SU-DHL-6 (cell line): ENCODE measurements around the gene ADAMTS16.

ENCODE experiments used
- H2AFZ ChIP-seq: fragments of 200-600 bp; sonication (generic); 2 replicates; pipeline ENCODE4 v1.6.1; 2014; ENCODE audit warnings: low read depth, mild to moderate bottlenecking, moderate library complexity, mixed read lengths, antibody characterized with exemption, low read length; ENCODE audit not compliant: severe bottlenecking
- H3F3A ChIP-seq: fragments of 200-600 bp; shearing (Covaris generic); 2 replicates; pipeline ENCODE4 v1.6.0; 2016; ENCODE audit warnings: antibody characterized with exemption, mild to moderate bottlenecking; ENCODE audit not compliant: insufficient read depth
- H3K27ac ChIP-seq: fragments of 200-600 bp; sonication (generic); 2 replicates; pipeline ENCODE4 v1.5.1; 2016; ENCODE audit warnings: low read depth, mild to moderate bottlenecking, low read length, moderate library complexity, mixed read lengths
- H3K27me3 ChIP-seq: fragments of 200-600 bp; sonication (generic), shearing (Covaris generic); 2 replicates; pipeline ENCODE4 v1.6.0; 2014; ENCODE audit warnings: mild to moderate bottlenecking, low read length
- H3K36me3 ChIP-seq: fragments of 200-600 bp; sonication (generic); 2 replicates; pipeline ENCODE4 v1.6.1; 2014; ENCODE audit warnings: mild to moderate bottlenecking, low read length, mixed read lengths
- H3K4me2 ChIP-seq: fragments of 300-600, 200-600 bp; shearing (Covaris generic), sonication (generic); 2 replicates; pipeline ENCODE4 v1.6.0; 2014; ENCODE audit warnings: low read length, low read depth, mild to moderate bottlenecking; ENCODE audit not compliant: poor library complexity, severe bottlenecking
- H3K4me3 ChIP-seq: fragments of 200-600 bp; sonication (generic); 2 replicates; pipeline ENCODE4 v1.5.1; 2014; ENCODE audit warnings: antibody characterized with exemption, low read length, mild to moderate bottlenecking, mixed read lengths; ENCODE audit not compliant: insufficient read depth, poor library complexity, severe bottlenecking
- H3K79me2 ChIP-seq: fragments of 200-600 bp; sonication (generic); 2 replicates; pipeline ENCODE4 v1.6.1; 2014; ENCODE audit warnings: mild to moderate bottlenecking, low read length, moderate library complexity; ENCODE audit not compliant: insufficient read depth
- H3K9ac ChIP-seq: fragments of 200-600 bp; sonication (generic); 2 replicates; pipeline ENCODE4 v1.7.0; 2014; ENCODE audit warnings: mild to moderate bottlenecking, low read length
- H3K9me2 ChIP-seq: fragments of 200-600 bp; sonication (generic); replicated peaks from 2 replicates; pipeline ENCODE4 v1.6.1; 2014; ENCODE audit warnings: low read length; ENCODE audit not compliant: insufficient read depth
- H3K9me3 ChIP-seq: fragments of 200-600 bp; sonication (generic); 2 replicates; pipeline ENCODE4 v1.6.1; 2014; ENCODE audit warnings: low read length, mixed read lengths; ENCODE audit not compliant: insufficient read depth
- H4K20me1 ChIP-seq: fragments of 200-600 bp; sonication (generic); 2 replicates; pipeline ENCODE4 v1.6.1; 2014; ENCODE audit warnings: low read depth, mild to moderate bottlenecking, antibody characterized with exemption, low read length, moderate library complexity, mixed read lengths
- CTCF ChIP-seq: fragments of 200-600 bp; sonication (generic); IDR thresholded peaks from one replicate; pipeline ENCODE4 v1.5.1; 2017; ENCODE audit warnings: antibody characterized with exemption, mild to moderate bottlenecking, low read length, moderate library complexity; ENCODE audit not compliant: insufficient read depth, poor library complexity, severe bottlenecking
- EZH2phosphoT487 ChIP-seq: fragments of 200-600 bp; sonication (generic), shearing (Covaris generic); conservative IDR thresholded peaks from 2 replicates; pipeline ENCODE4 v1.6.1; 2018; ENCODE audit warnings: mild to moderate bottlenecking, antibody characterized with exemption, low read length, moderate library complexity, mixed read lengths

The ADAMTS16 gene

DNA sequence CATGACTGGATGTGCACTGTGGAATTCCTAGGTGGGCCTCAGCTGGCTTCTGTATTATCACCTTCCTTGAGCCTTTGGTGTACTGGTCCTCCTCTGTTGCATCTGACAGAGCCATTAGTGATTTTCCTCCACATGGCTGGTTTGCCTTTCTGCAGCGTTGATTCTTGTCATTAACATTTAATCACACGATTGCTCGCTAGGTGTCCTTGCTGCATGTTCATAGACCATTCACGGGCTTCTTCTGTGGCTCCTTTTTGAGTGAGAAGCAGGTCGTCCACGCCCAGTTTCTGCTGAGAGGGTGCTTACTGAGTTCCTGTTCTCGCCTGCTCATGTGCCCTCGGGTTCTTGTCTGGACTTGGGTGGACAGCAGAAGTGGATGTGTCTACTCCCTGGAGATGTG lies 29.3 kb downstream of the ADAMTS16 start:
- Histone ChIP-seq H3K27ac (no peak overlapping the region), H2AFZ (no peak overlapping the region), H3K4me2 (no peak overlapping the region), H3K4me3 (no peak overlapping the region), H3K27me3 (no peaks in the 10 kb centered on the region), H3K9ac (no peak overlapping the region), H3K9me3 (no peaks in the 10 kb centered on the region), H3K9me2 (no peaks in the 10 kb centered on the region), H3K36me3 (no peaks in the 10 kb centered on the region), H3K79me2 (no peaks in the 10 kb centered on the region), H4K20me1 (no peaks in the 10 kb centered on the region), H3F3A (no peaks in the 10 kb centered on the region)
- TF ChIP-seq CTCF, result no peak
- no peak for TF ChIP-seq EZH2phosphoT487

GRCh38 chr5:5178136-5178535 lies 38.0 kb downstream of the ADAMTS16 start:
- no peaks in the 10 kb centered on the region for H3K27me3 ChIP-seq
- no peak overlapping the region for H3K4me3 ChIP-seq
- H3K4me2 ChIP-seq, result no peak overlapping the region
- no peak overlapping the region for H3K27ac ChIP-seq
- H3F3A ChIP-seq, result no peaks in the 10 kb centered on the region
- no peaks in the 10 kb centered on the region for H3K36me3 ChIP-seq
- TF ChIP-seq EZH2phosphoT487 (no peak), CTCF (no peak)
- no peaks in the 10 kb centered on the region for H3K79me2 ChIP-seq
- H3K9ac ChIP-seq, result no peak overlapping the region
- H2AFZ ChIP-seq, result no peak overlapping the region
- no peaks in the 10 kb centered on the region for H4K20me1 ChIP-seq
- no peaks in the 10 kb centered on the region for H3K9me3 ChIP-seq
- H3K9me2 ChIP-seq, result no peaks in the 10 kb centered on the region

- Histone ChIP-seq H3K4me2 (no peak overlapping the region), H4K20me1 (no peaks in the 10 kb centered on the region), H3K9me3 (no peaks in the 10 kb centered on the region), H3K79me2 (no peaks in the 10 kb centered on the region), H3K27me3 (no peaks in the 10 kb centered on the region), H3K4me3 (no peak overlapping the region), H3F3A (no peaks in the 10 kb centered on the region), H3K27ac (no peak overlapping the region), H3K9me2 (no peaks in the 10 kb centered on the region), H3K9ac (no peak overlapping the region), H3K36me3 (no peaks in the 10 kb centered on the region), H2AFZ (no peak overlapping the region)
- TF ChIP-seq EZH2phosphoT487 (no peak), CTCF (no peak)
These were observed 38.5 kb downstream of the ADAMTS16 start for GRCh38 chr5:5178580-5178979.

GRCh38 chr5:5179079-5179478 lies 38.9 kb downstream of the ADAMTS16 start:
- no peak for TF ChIP-seq EZH2phosphoT487
- TF ChIP-seq CTCF, result no peak
- Histone ChIP-seq H3K4me2 (no peak overlapping the region), H4K20me1 (no peaks in the 10 kb centered on the region), H3K27me3 (no peaks in the 10 kb centered on the region), H3K27ac (no peak overlapping the region), H3K9ac (no peak overlapping the region), H3K79me2 (no peaks in the 10 kb centered on the region), H3K9me2 (no peaks in the 10 kb centered on the region), H3F3A (no peaks in the 10 kb centered on the region), H2AFZ (no peak overlapping the region), H3K36me3 (no peaks in the 10 kb centered on the region), H3K9me3 (no peaks in the 10 kb centered on the region), H3K4me3 (no peak overlapping the region)
